BLaER1 treated with 17β-estradiol and CSF1 and Interleukin-3, amounts not matched to agents 10 nM and 100 nM (cell line): ENCODE data around the gene SPATA22.

ENCODE experiments used
- H3K27ac ChIP-seq, 11 experiments: shearing (Covaris generic); formaldehyde crosslinking; 2 replicates each; pipeline ENCODE4 v1.8.1; 2022
- H3K27me3 ChIP-seq, 11 experiments: shearing (Covaris generic); formaldehyde crosslinking; 2 replicates each; pipeline ENCODE4 v1.8.1; 2022
- H3K36me3 ChIP-seq, 11 experiments: shearing (Covaris generic); formaldehyde crosslinking; 2 replicates each; pipeline ENCODE4 v1.8.1; 2022
- H3K4me1 ChIP-seq, 10 experiments: shearing (Covaris generic); formaldehyde crosslinking; 2 replicates each; pipeline ENCODE4 v1.8.1; 2022
- H3K4me2 ChIP-seq, 11 experiments: shearing (Covaris generic); formaldehyde crosslinking; 2 replicates each; pipeline ENCODE4 v1.8.1; 2022
- H3K4me3 ChIP-seq, 10 experiments: shearing (Covaris generic); formaldehyde crosslinking; 2 replicates each; pipeline ENCODE4 v1.8.1; 2022
- H3K9ac ChIP-seq, 11 experiments: shearing (Covaris generic); formaldehyde crosslinking; 2 replicates each; pipeline ENCODE4 v1.8.1; 2022
- H3K9me3 ChIP-seq, 11 experiments: shearing (Covaris generic); formaldehyde crosslinking; replicated peaks in 1 of 11; 2 replicates each; pipeline ENCODE4 v1.8.1; 2022
- H4K20me1 ChIP-seq, 11 experiments: shearing (Covaris generic); formaldehyde crosslinking; 2 replicates each; pipeline ENCODE4 v1.8.1; 2022
- Cebpa-rat ChIP-seq, 11 experiments: shearing (Covaris generic); IDR thresholded peaks; 2 replicates each; pipeline ENCODE4 v1.8.1; 2022

Gene SPATA22

GRCh38 chr17:3507071-3507470 is 35.5 kb upstream of the SPATA22 start:
- H3K4me1 ChIP-seq = no peaks in the 10 kb centered on the region
- no peaks in the 10 kb centered on the region for H4K20me1 ChIP-seq
- H3K27ac ChIP-seq = no peak overlapping the region
- no peak for TF ChIP-seq Cebpa-rat (IDR thresholded peaks at IDR 0.05)
- no peak overlapping the region for H3K4me2 ChIP-seq
- no peaks in the 10 kb centered on the region for H3K9me3 ChIP-seq
- H3K36me3 ChIP-seq = no peaks in the 10 kb centered on the region
- H3K4me3 ChIP-seq = no peak overlapping the region
- H3K27me3 ChIP-seq = no peaks in the 10 kb centered on the region
- H3K9ac ChIP-seq = no peak overlapping the region

GRCh38 chr17:3506054-3506453 is 34.4 kb upstream of the SPATA22 start:
- Histone ChIP-seq H4K20me1 (no peaks in the 10 kb centered on the region), H3K4me2 (no peak overlapping the region), H3K9ac (no peak overlapping the region), H3K4me3 (no peak overlapping the region), H3K9me3 (peaks cover 0 to 7% (median 5%) of the 10 kb centered on the region in 11 experiments; a peak in 13 of 22 replicates), H3K27me3 (no peaks in the 10 kb centered on the region), H3K27ac (no peak overlapping the region), H3K36me3 (no peaks in the 10 kb centered on the region), H3K4me1 (no peaks in the 10 kb centered on the region)
- TF ChIP-seq Cebpa-rat (IDR thresholded peaks at IDR 0.05) = no peak

GRCh38 chr17:3505008-3505407 is 33.4 kb upstream of the SPATA22 start:
- Histone ChIP-seq H3K4me3 (no peak overlapping the region), H3K9me3 (peaks cover 0 to 17% (median 12%) of the 10 kb centered on the region in 11 experiments; a peak in 14 of 22 replicates), H4K20me1 (no peaks in the 10 kb centered on the region), H3K4me1 (no peaks in the 10 kb centered on the region), H3K9ac (no peak overlapping the region), H3K27ac (no peak overlapping the region), H3K36me3 (no peaks in the 10 kb centered on the region), H3K4me2 (no peak overlapping the region), H3K27me3 (no peaks in the 10 kb centered on the region)
- no peak for TF ChIP-seq Cebpa-rat (IDR thresholded peaks at IDR 0.05)

- no peaks in the 10 kb centered on the region for H4K20me1 ChIP-seq
Measured at GRCh38 chr17:3503285-3503684, 31.7 kb upstream of the SPATA22 start.

GRCh38 chr17:3502466-3502865 is 30.8 kb upstream of the SPATA22 start:
- no peaks in the 10 kb centered on the region for H4K20me1 ChIP-seq
- peaks cover 0 to 17% (median 12%) of the 10 kb centered on the region in 11 experiments; a peak in 14 of 22 replicates for H3K9me3 ChIP-seq
- no peak overlapping the region for H3K9ac ChIP-seq
- TF ChIP-seq Cebpa-rat (IDR thresholded peaks at IDR 0.05) = no peak
- H3K4me2 ChIP-seq = no peak overlapping the region
- no peaks in the 10 kb centered on the region for H3K4me1 ChIP-seq
- H3K27ac ChIP-seq = no peak overlapping the region
- H3K27me3 ChIP-seq = no peaks in the 10 kb centered on the region
- no peaks in the 10 kb centered on the region for H3K36me3 ChIP-seq
- no peak overlapping the region for H3K4me3 ChIP-seq

More at GRCh38 chr17:3503285-3503684, 31.7 kb upstream of the SPATA22 start:
- H3K27me3 ChIP-seq = no peaks in the 10 kb centered on the region
- no peak overlapping the region for H3K27ac ChIP-seq
- H3K9me3 ChIP-seq = peaks cover 0 to 17% (median 12%) of the 10 kb centered on the region in 11 experiments; a peak in 14 of 22 replicates
- no peaks in the 10 kb centered on the region for H3K36me3 ChIP-seq
- H3K9ac ChIP-seq = no peak overlapping the region
- H3K4me3 ChIP-seq = no peak overlapping the region
- H3K4me2 ChIP-seq = no peak overlapping the region
- no peaks in the 10 kb centered on the region for H3K4me1 ChIP-seq
- TF ChIP-seq Cebpa-rat (IDR thresholded peaks at IDR 0.05) = no peak

GRCh38 chr17:3501344-3501743 is 29.7 kb upstream of the SPATA22 start:
- Histone ChIP-seq H3K9ac (no peak overlapping the region), H3K9me3 (peaks cover 0 to 17% (median 12%) of the 10 kb centered on the region in 11 experiments; a peak in 14 of 22 replicates), H3K4me1 (no peaks in the 10 kb centered on the region), H3K4me2 (no peak overlapping the region), H4K20me1 (no peaks in the 10 kb centered on the region), H3K4me3 (no peak overlapping the region), H3K36me3 (no peaks in the 10 kb centered on the region), H3K27ac (no peak overlapping the region), H3K27me3 (no peaks in the 10 kb centered on the region)
- no peak for TF ChIP-seq Cebpa-rat (IDR thresholded peaks at IDR 0.05)

- Histone ChIP-seq H3K9ac (no peak overlapping the region), H3K27ac (no peak overlapping the region), H3K9me3 (peaks cover 9 to 24% (median 18%) of the 10 kb centered on the region in 11 experiments; a peak in 16 of 22 replicates), H3K36me3 (no peaks in the 10 kb centered on the region), H3K27me3 (no peaks in the 10 kb centered on the region), H3K4me2 (no peak overlapping the region), H4K20me1 (no peaks in the 10 kb centered on the region), H3K4me3 (no peak overlapping the region), H3K4me1 (no peaks in the 10 kb centered on the region)
- TF ChIP-seq Cebpa-rat (IDR thresholded peaks at IDR 0.05) = no peak
Measured at GRCh38 chr17:3497101-3497500, 25.5 kb upstream of the SPATA22 start.

- no peaks in the 10 kb centered on the region for H3K4me1 ChIP-seq
- no peak overlapping the region for H3K9ac ChIP-seq
- H3K4me2 ChIP-seq = no peak overlapping the region
- no peaks in the 10 kb centered on the region for H4K20me1 ChIP-seq
- H3K36me3 ChIP-seq = no peaks in the 10 kb centered on the region
- no peak overlapping the region for H3K27ac ChIP-seq
- H3K4me3 ChIP-seq = no peak overlapping the region
- no peak for TF ChIP-seq Cebpa-rat (IDR thresholded peaks at IDR 0.05)
- H3K27me3 ChIP-seq = no peaks in the 10 kb centered on the region
- H3K9me3 ChIP-seq = no peaks in the 10 kb centered on the region
Measured at GRCh38 chr17:3485481-3486068, 14.0 kb upstream of the SPATA22 start.

GRCh38 chr17:3482852-3483251 is 11.2 kb upstream of the SPATA22 start:
- Histone ChIP-seq H3K4me3 (no peak overlapping the region), H4K20me1 (no peaks in the 10 kb centered on the region), H3K36me3 (no peaks in the 10 kb centered on the region), H3K4me2 (no peak overlapping the region), H3K9ac (no peak overlapping the region), H3K27ac (no peak overlapping the region), H3K4me1 (no peaks in the 10 kb centered on the region), H3K9me3 (no peaks in the 10 kb centered on the region), H3K27me3 (no peaks in the 10 kb centered on the region)
- TF ChIP-seq Cebpa-rat (IDR thresholded peaks at IDR 0.05) = no peak

- no peaks in the 10 kb centered on the region for H3K27me3 ChIP-seq
- H3K27ac ChIP-seq = no peak overlapping the region
- no peak overlapping the region for H3K4me3 ChIP-seq
- TF ChIP-seq Cebpa-rat (IDR thresholded peaks at IDR 0.05) = no peak
- H3K9ac ChIP-seq = no peak overlapping the region
- H3K36me3 ChIP-seq = no peaks in the 10 kb centered on the region
- no peaks in the 10 kb centered on the region for H4K20me1 ChIP-seq
- no peaks in the 10 kb centered on the region for H3K4me1 ChIP-seq
- H3K9me3 ChIP-seq = no peaks in the 10 kb centered on the region
- H3K4me2 ChIP-seq = no peak overlapping the region
Measured at GRCh38 chr17:3479988-3480387, 8.4 kb upstream of the SPATA22 start.
